Measurements from ENCODE around the gene IRS4. TPM values are rescaled to one million over a fixed set of nuclear protein-coding genes. Genes with fewer than 3 reads are reported as not detected.
A peak's percentile ranks its signal among the peaks of the same experiment; 100 is the strongest.

IRS4 gene
- total and polyA plus RNA-seq, 2 of the 8 experiments (the other 6 are each of a cell fraction or from before 2014, with no cell fraction given), result 3.8 to 14.1 TPM

GRCh38 chrX:108736509-108737479, at the start of gene IRS4 (continued):
- no peak for TF ChIP-seq CHD7 (IDR thresholded peaks at IDR 0.05; ENCODE audit: insufficient replicate concordance, low read length)
- TF ChIP-seq YY1 (IDR thresholded peaks at IDR 0.05; ENCODE audit: low read depth, low read length), result no peak
- TF ChIP-seq EGR1 (IDR thresholded peaks at IDR 0.05; ENCODE audit: borderline replicate concordance, low read depth, low read length), result no peak
- TF ChIP-seq CTCF (IDR thresholded peaks at IDR 0.05; ENCODE audit: control extremely low read depth in 1 of 3, insufficient read depth in 1 of 3, low read depth in 1 of 3, low read length in 3 of 3), result peak; percentile 37 to 47 (median 37); a peak in 3 of 4 replicates
- peak; percentile 67 for TF ChIP-seq SAP30 (IDR thresholded peaks at IDR 0.05; ENCODE audit: insufficient read depth, insufficient replicate concordance, low read length)
- no peak for TF ChIP-seq RBBP5 (IDR thresholded peaks at IDR 0.05; ENCODE audit: borderline replicate concordance, low read depth, low read length)

All from H1 (cell line).